ENCODE measurements around the gene FRAT2.

FRAT2 gene

GRCh38 chr10:97332591-97333350 is 1.8 kb downstream of the FRAT2 start:
- no peaks in the 10 kb centered on the region for H3K9me3 ChIP-seq (ENCODE audit: insufficient read depth, low read depth, low read length)
- peaks cover 31% of the 10 kb centered on the region for H3K4me1 ChIP-seq (ENCODE audit: insufficient read depth, low read length, poor library complexity, severe bottlenecking)
- peaks cover 52% of the 10 kb centered on the region for H3K79me2 ChIP-seq (ENCODE audit: insufficient read depth, low read length)

GRCh38 chr10:97331153-97331703 is 3.3 kb downstream of the FRAT2 start:
- Histone ChIP-seq H4K20me1 (ENCODE audit: insufficient read depth, low read length, poor library complexity, severe bottlenecking) (peaks cover 43% of the 10 kb centered on the region), H3K79me2 (ENCODE audit: insufficient read depth, low read length) (peaks cover 52% of the 10 kb centered on the region), H3K4me1 (ENCODE audit: insufficient read depth, low read length, poor library complexity, severe bottlenecking) (peaks cover 35% of the 10 kb centered on the region), H3K4me3 (ENCODE audit: low read length, poor library complexity, severe bottlenecking) (peak overlapping the region; percentile 91), H3K9me3 (ENCODE audit: insufficient read depth, low read depth, low read length) (no peaks in the 10 kb centered on the region), H3K36me3 (ENCODE audit: insufficient read depth, low read length) (no peaks in the 10 kb centered on the region; the same call in 1 of the 2 replicates), H2AFZ (ENCODE audit: low read length) (no peak overlapping the region), H3K9me2 (replicated peaks; ENCODE audit: low read depth, low read length) (no peaks in the 10 kb centered on the region), H3K4me2 (ENCODE audit: low read depth, low read length, poor library complexity, severe bottlenecking) (peak overlapping the region; percentile 99), H3K27me3 (ENCODE audit: insufficient read depth, low read length, poor library complexity, severe bottlenecking) (no peaks in the 10 kb centered on the region), H3F3A (ENCODE audit: low read depth) (no peaks in the 10 kb centered on the region; the same call in 1 of the 2 replicates), H3K9ac (ENCODE audit: low read depth, low read length, poor library complexity, severe bottlenecking) (peak overlapping the region; percentile 86)
- TF ChIP-seq EZH2phosphoT487 (IDR thresholded peaks at IDR 0.05; ENCODE audit: borderline replicate concordance) (no peak), CTCF (conservative IDR thresholded peaks at IDR 0.05; ENCODE audit: low read length) (no peak)

More at GRCh38 chr10:97332591-97333350, 1.8 kb downstream of the FRAT2 start:
- Histone ChIP-seq H3K27me3 (ENCODE audit: insufficient read depth, low read length, poor library complexity, severe bottlenecking) (no peaks in the 10 kb centered on the region), H3K4me2 (ENCODE audit: low read depth, low read length, poor library complexity, severe bottlenecking) (peak overlapping the region; percentile 99), H3K36me3 (ENCODE audit: insufficient read depth, low read length) (no peaks in the 10 kb centered on the region; the same call in 1 of the 2 replicates), H3F3A (ENCODE audit: low read depth) (no peaks in the 10 kb centered on the region), H3K9me2 (replicated peaks; ENCODE audit: low read depth, low read length) (no peaks in the 10 kb centered on the region), H3K4me3 (ENCODE audit: low read length, poor library complexity, severe bottlenecking) (peak overlapping the region; percentile 91), H4K20me1 (ENCODE audit: insufficient read depth, low read length, poor library complexity, severe bottlenecking) (peaks cover 43% of the 10 kb centered on the region), H2AFZ (ENCODE audit: low read length) (no peak overlapping the region), H3K9ac (ENCODE audit: low read depth, low read length, poor library complexity, severe bottlenecking) (peak overlapping the region; percentile 86)
- TF ChIP-seq CTCF (conservative IDR thresholded peaks at IDR 0.05; ENCODE audit: low read length) (no peak), EZH2phosphoT487 (IDR thresholded peaks at IDR 0.05; ENCODE audit: borderline replicate concordance) (no peak)

- Histone ChIP-seq H3K9ac (ENCODE audit: low read depth, low read length, poor library complexity, severe bottlenecking) (no peak overlapping the region), H3K9me2 (replicated peaks; ENCODE audit: low read depth, low read length) (no peaks in the 10 kb centered on the region), H3K4me2 (ENCODE audit: low read depth, low read length, poor library complexity, severe bottlenecking) (peak overlapping the region; percentile 32), H3K79me2 (ENCODE audit: insufficient read depth, low read length) (peaks cover 52% of the 10 kb centered on the region), H3K36me3 (ENCODE audit: insufficient read depth, low read length) (no peaks in the 10 kb centered on the region; the same call in 1 of the 2 replicates), H4K20me1 (ENCODE audit: insufficient read depth, low read length, poor library complexity, severe bottlenecking) (peaks cover 43% of the 10 kb centered on the region), H3K27me3 (ENCODE audit: insufficient read depth, low read length, poor library complexity, severe bottlenecking) (no peaks in the 10 kb centered on the region), H3K4me1 (ENCODE audit: insufficient read depth, low read length, poor library complexity, severe bottlenecking) (peaks cover 32% of the 10 kb centered on the region), H2AFZ (ENCODE audit: low read length) (no peak overlapping the region), H3K9me3 (ENCODE audit: insufficient read depth, low read depth, low read length) (no peaks in the 10 kb centered on the region), H3F3A (ENCODE audit: low read depth) (no peaks in the 10 kb centered on the region; the same call in 1 of the 2 replicates), H3K4me3 (ENCODE audit: low read length, poor library complexity, severe bottlenecking) (no peak overlapping the region)
- no peak for TF ChIP-seq CTCF (conservative IDR thresholded peaks at IDR 0.05; ENCODE audit: low read length)
- no peak for TF ChIP-seq EZH2phosphoT487 (IDR thresholded peaks at IDR 0.05; ENCODE audit: borderline replicate concordance)
Observed at GRCh38 chr10:97329766-97330165, 4.8 kb downstream of the FRAT2 start.
